ENCODE measurements around the gene SMAD7. TPM values are rescaled to one million over a fixed set of nuclear protein-coding genes. Genes with fewer than 3 reads are reported as not detected.

SMAD7 gene
- total RNA-seq, 4 donors from 2014 or later, result 9.1 to 13.4 (median 10.8) TPM

DNA sequence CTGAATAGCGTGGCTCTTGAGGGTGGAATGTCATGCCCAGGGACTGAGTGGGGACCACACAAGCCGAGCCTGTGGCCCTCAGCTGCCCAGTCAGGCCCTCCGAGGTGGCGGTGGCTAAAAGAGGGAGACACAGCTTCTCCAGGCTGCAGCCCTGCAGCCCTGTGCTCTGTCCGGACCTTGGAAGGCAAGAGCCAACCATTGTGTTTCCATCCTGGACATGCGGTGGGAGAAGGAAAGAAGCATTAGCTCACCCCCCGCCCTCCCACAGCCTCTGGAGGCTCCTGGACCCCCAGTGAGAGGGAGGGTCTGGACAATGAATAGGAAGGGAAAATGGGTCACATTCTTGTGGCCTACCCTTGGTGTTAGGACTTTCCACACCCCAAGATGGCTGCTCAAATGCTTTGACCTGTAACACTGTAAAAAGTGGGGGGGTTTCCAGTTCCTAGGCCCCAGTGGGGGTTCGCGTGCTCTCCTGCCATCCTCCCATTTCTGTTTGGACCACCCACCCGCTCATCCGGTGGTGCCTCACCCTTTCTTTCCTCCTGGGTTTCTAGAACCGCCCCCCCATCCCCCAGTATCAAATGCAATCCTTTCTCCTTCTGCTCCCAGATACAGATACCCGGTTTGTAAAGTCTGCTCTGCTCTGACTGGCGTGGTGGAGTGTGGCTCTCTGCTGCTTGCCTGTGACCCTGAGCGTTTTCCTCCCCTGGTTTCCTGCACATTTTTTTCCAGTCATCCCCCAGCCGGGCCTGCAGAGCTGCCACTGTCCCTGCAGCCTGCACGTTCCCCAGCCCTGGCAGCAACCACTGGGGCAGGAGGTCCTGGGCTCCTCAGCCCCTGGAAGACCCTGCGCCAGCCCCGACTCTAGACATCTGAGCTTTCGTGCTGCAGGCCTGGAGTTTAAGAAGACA lies 36.3 kb upstream of the SMAD7 start:
- intact Hi-C loops (cut with DNase I; ENCODE audit: low total_unique reads), result no loop called here
- in situ Hi-C loops (cut with MboI; ENCODE audit: low sequenced_read_pairs in 4 of 4), result no loop called here
- Histone ChIP-seq H3K4me3 (no peak overlapping the region), H3K27me3 (no peaks in the 10 kb centered on the region), H3K4me1 (no peaks in the 10 kb centered on the region), H3K9me3 (no peaks in the 10 kb centered on the region), H3K36me3 (no peaks in the 10 kb centered on the region), H3K27ac (no peak overlapping the region)
- no peak for DNase-seq
- no peak for ATAC-seq
- TF ChIP-seq POLR2A (IDR thresholded peaks at IDR 0.05), result no peak
- no peak for TF ChIP-seq CTCF (IDR thresholded peaks at IDR 0.05 in 4 of 5, conservative IDR thresholded peaks at IDR 0.05 in 1 of 5)

DNA sequence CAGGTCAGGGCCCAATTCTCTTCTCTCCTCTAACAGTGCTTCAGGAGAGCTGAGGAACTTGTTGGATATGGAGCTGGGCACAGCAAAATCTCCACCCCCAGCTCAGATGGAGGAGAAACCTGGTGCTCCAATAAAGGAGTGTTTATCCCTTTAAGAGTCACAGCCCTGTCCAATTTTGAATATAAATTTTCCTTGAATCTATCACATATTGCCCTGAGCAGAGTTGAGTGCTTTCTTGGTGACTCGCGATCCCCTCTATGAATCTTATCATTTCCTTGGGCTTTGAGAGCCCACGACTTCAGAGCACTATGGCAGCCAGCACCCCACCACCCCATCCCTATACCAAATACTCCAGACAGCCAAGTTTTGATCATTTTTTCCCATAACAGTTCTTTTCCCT lies 34.4 kb upstream of the SMAD7 start:
- intact Hi-C loops (cut with DNase I; ENCODE audit: low total_unique reads) (no loop called here), in situ Hi-C loops (cut with MboI; ENCODE audit: low sequenced_read_pairs in 4 of 4) (no loop called here)
- ATAC-seq, result no peak

DNA sequence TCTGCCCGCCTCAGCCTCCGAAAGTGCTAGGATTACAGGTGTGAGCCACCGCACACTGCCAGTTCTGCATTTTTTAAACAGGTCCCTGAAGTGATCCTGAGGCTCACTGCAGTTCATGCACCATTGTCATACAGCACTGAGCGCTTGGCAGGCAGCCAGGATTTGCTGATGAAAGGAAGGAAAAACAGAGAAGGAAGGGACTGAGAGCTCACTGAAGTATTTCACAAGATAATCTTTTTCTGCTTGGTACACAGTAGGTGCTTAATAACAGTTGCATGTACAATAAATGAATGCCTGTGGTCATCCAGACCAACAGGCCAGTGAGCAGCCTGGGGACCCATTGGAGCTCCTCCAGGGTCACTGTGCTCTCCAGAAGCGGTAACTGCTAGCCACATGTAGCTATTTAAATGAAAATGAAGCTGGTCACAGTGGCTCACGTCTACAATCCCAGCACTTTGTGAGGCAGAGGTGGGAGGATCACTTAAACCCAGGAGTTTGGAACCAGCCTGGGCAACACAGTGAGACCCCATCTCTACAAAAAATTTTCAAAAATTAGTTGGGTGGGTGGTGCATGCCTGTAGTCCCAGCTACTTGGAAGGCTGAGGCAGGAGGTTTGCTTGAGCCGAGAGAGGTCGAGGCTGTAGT lies 33.1 kb upstream of the SMAD7 start:
- ATAC-seq, result no peak
- Histone ChIP-seq H3K4me1 (no peaks in the 10 kb centered on the region), H3K27me3 (no peaks in the 10 kb centered on the region), H3K9me3 (no peaks in the 10 kb centered on the region), H3K4me3 (no peak overlapping the region), H3K36me3 (no peaks in the 10 kb centered on the region), H3K27ac (no peak overlapping the region)
- no peak for DNase-seq
- TF ChIP-seq POLR2A (IDR thresholded peaks at IDR 0.05) (no peak), CTCF (IDR thresholded peaks at IDR 0.05 in 4 of 5, conservative IDR thresholded peaks at IDR 0.05 in 1 of 5) (no peak)
- intact Hi-C loops (cut with DNase I; ENCODE audit: low total_unique reads) (no loop called here), in situ Hi-C loops (cut with MboI; ENCODE audit: low sequenced_read_pairs in 4 of 4) (no loop called here)

More for the DNA sequence above, 34.4 kb upstream of the SMAD7 start:
- TF ChIP-seq POLR2A (IDR thresholded peaks at IDR 0.05) (no peak), CTCF (IDR thresholded peaks at IDR 0.05 in 4 of 5, conservative IDR thresholded peaks at IDR 0.05 in 1 of 5) (no peak)
- no peaks in the 10 kb centered on the region for H3K36me3 ChIP-seq
- no peaks in the 10 kb centered on the region for H3K4me1 ChIP-seq
- H3K4me3 ChIP-seq, result no peak overlapping the region
- no peaks in the 10 kb centered on the region for H3K9me3 ChIP-seq
- H3K27ac ChIP-seq, result no peak overlapping the region
- no peaks in the 10 kb centered on the region for H3K27me3 ChIP-seq
- DNase-seq, result no peak

- no peak overlapping the region for H3K27ac ChIP-seq
- TF ChIP-seq POLR2A (IDR thresholded peaks at IDR 0.05) (no peak), CTCF (IDR thresholded peaks at IDR 0.05 in 4 of 5, conservative IDR thresholded peaks at IDR 0.05 in 1 of 5) (no peak)
- in situ Hi-C loops (cut with MboI; ENCODE audit: low sequenced_read_pairs in 4 of 4) (no loop called here), intact Hi-C loops (cut with DNase I; ENCODE audit: low total_unique reads) (no loop called here)
- ATAC-seq (no peak), DNase-seq (no peak)
- no peaks in the 10 kb centered on the region for H3K9me3 ChIP-seq
- no peaks in the 10 kb centered on the region for H3K4me1 ChIP-seq
- no peaks in the 10 kb centered on the region for H3K27me3 ChIP-seq
- no peaks in the 10 kb centered on the region for H3K36me3 ChIP-seq
- no peak overlapping the region for H3K4me3 ChIP-seq
These were observed 31.5 kb upstream of the SMAD7 start for GRCh38 chr18:48982266-48982665.

All from gastrocnemius medialis (tissue), 4 donors.